Measurements from ENCODE around the gene PRELP.
A peak's percentile ranks its signal among the peaks of the same experiment; 100 is the strongest.

The PRELP gene

DNA sequence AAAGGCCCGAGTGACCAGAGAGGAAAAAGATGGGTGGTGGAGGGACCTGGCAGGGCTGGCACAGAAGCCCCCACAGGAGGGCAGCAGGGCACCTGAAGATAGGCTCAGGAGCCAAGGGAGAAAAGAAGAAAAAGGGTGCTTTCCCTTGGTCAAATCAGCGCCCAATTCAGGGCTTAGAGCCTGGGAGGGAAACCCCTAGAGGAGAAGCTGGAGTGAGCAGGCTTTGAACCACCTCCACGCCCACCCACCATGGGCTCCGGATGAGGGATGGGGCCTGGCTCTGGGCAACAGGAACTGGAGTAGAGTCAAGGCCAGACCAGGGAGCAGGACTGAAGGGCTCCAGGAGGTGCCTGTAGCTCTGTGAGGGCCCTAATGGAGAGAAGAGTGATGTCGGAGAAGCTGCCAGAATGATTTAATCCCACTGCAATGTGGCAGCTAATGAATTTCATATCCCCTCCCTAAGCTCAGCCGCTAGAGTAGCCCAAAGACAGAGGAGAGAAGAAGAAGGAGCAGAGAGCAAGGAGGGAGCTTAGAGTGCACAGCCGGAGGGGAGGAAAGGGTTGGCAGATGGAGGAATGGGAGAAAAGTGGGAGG lies 12.0 kb upstream of the PRELP start:
- TF ChIP-seq CTCF (conservative IDR thresholded peaks at IDR 0.05; ENCODE audit: low read depth, low read length): no peak
- Histone ChIP-seq H3K36me3 (ENCODE audit: insufficient read depth) (no peaks in the 10 kb centered on the region), H3K4me3 (IDR thresholded peaks at IDR 0.05; ENCODE audit: insufficient read depth, low read depth, low read length) (no peak overlapping the region), H3K9ac (peak overlapping the region; percentile 15; the same call in 1 of the 2 replicates), H4K20me1 (ENCODE audit: insufficient read depth) (no peaks in the 10 kb centered on the region), H3K4me1 (ENCODE audit: low read depth, poor library complexity, severe bottlenecking) (peaks cover 53% of the 10 kb centered on the region), H3K27ac (no peak overlapping the region), H2AFZ (ENCODE audit: low read depth) (peak overlapping the region; percentile 12; the same call in 1 of the 2 replicates), H3K79me2 (ENCODE audit: insufficient read depth, low read depth) (no peaks in the 10 kb centered on the region), H3K27me3 (ENCODE audit: insufficient read depth, low read depth) (no peaks in the 10 kb centered on the region), H3K4me2 (no peak overlapping the region)

DNA sequence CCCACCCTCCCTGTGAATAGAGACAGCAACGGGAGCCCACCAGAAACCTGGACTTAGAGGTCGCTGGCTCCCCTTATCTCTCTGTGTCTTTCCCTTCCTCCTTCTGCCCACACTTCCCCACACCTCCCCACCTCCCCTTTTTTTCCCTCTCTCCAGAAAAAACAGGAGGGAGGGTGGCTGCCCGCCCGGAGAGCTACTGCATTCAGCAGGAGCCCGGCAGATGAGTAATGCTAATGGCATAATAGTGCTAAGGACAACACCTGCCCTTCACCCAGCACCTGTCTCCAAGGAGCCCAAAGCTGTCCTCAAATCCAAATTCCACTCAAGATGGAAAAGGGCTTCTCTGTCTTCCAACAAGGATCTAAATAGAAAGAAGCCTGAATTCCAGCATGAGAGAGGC lies 11.4 kb upstream of the PRELP start:
- no peak overlapping the region for H3K4me3 ChIP-seq (IDR thresholded peaks at IDR 0.05; ENCODE audit: insufficient read depth, low read depth, low read length)
- TF ChIP-seq CTCF (conservative IDR thresholded peaks at IDR 0.05; ENCODE audit: low read depth, low read length): no peak
- no peaks in the 10 kb centered on the region for H3K27me3 ChIP-seq (ENCODE audit: insufficient read depth, low read depth)
- H4K20me1 ChIP-seq (ENCODE audit: insufficient read depth): no peaks in the 10 kb centered on the region
- peaks cover 47% of the 10 kb centered on the region for H3K4me1 ChIP-seq (ENCODE audit: low read depth, poor library complexity, severe bottlenecking)
- no peaks in the 10 kb centered on the region for H3K36me3 ChIP-seq (ENCODE audit: insufficient read depth)
- no peak overlapping the region for H3K27ac ChIP-seq
- H2AFZ ChIP-seq (ENCODE audit: low read depth): no peak overlapping the region
- H3K4me2 ChIP-seq: no peak overlapping the region
- H3K79me2 ChIP-seq (ENCODE audit: insufficient read depth, low read depth): no peaks in the 10 kb centered on the region
- no peak overlapping the region for H3K9ac ChIP-seq

DNA sequence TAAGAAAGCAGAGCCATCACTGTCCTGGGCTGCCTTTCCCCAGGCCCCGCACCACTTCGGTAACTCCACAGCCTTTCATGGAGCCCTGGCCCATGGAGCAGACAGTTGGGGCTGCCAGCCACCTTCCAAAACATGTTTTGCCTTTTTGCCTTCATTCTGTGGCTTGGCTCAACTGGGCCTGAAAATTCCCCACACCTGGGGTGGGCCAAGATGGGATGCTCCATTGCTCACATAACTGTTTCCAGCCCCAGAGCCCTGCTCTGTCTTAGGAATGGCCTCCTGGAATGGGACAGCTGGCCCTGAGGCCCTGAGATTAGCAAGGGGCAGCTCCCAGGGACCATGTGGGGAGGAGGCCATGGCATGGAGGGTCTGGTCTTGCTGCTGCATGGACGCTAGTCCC lies 10.9 kb upstream of the PRELP start:
- Histone ChIP-seq H3K36me3 (ENCODE audit: insufficient read depth) (no peaks in the 10 kb centered on the region), H3K9ac (no peak overlapping the region), H2AFZ (ENCODE audit: low read depth) (no peak overlapping the region), H3K27ac (no peak overlapping the region), H4K20me1 (ENCODE audit: insufficient read depth) (no peaks in the 10 kb centered on the region), H3K4me2 (no peak overlapping the region), H3K4me3 (IDR thresholded peaks at IDR 0.05; ENCODE audit: insufficient read depth, low read depth, low read length) (no peak overlapping the region), H3K4me1 (ENCODE audit: low read depth, poor library complexity, severe bottlenecking) (peaks cover 41% of the 10 kb centered on the region), H3K79me2 (ENCODE audit: insufficient read depth, low read depth) (no peaks in the 10 kb centered on the region), H3K27me3 (ENCODE audit: insufficient read depth, low read depth) (no peaks in the 10 kb centered on the region)
- TF ChIP-seq CTCF (conservative IDR thresholded peaks at IDR 0.05; ENCODE audit: low read depth, low read length): no peak

DNA sequence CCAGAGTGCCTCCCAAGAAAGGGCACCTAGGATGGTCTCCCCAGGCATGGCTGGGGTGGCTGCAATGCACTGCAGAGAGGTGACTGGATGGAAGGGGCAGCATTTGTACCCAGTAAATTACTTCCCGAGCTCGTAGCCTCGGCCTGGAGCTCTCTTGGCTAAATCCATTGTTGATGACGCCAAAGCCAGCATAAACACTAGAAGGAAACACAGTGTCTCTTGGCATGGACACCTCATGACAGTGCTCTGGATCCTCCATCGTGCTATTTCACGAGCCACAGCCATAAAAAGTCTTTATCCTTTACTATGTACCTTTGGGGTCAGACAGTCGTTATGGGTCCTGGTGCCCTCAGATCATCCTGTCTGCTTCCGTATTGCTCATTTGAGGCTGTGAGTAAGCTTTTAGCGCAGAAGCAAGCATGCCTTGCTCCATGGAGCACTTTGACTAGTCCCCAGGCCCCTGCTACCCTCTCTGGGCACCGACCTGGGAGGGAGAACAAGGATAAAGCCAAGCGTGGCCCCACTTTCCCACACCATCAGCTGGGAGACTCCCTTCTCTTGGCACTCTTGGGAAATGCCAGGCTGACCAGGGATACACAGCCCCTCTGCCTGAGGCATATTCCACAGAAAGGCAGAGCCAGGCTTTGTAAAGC lies 10.3 kb upstream of the PRELP start:
- H3K4me1 ChIP-seq (ENCODE audit: low read depth, poor library complexity, severe bottlenecking): peaks cover 36% of the 10 kb centered on the region

More for the DNA sequence above, 10.3 kb upstream of the PRELP start:
- Histone ChIP-seq H3K27me3 (ENCODE audit: insufficient read depth, low read depth) (no peaks in the 10 kb centered on the region), H3K4me2 (no peak overlapping the region), H3K27ac (no peak overlapping the region), H3K36me3 (ENCODE audit: insufficient read depth) (no peaks in the 10 kb centered on the region), H2AFZ (ENCODE audit: low read depth) (no peak overlapping the region), H4K20me1 (ENCODE audit: insufficient read depth) (no peaks in the 10 kb centered on the region), H3K79me2 (ENCODE audit: insufficient read depth, low read depth) (no peaks in the 10 kb centered on the region), H3K9ac (no peak overlapping the region), H3K4me3 (IDR thresholded peaks at IDR 0.05; ENCODE audit: insufficient read depth, low read depth, low read length) (no peak overlapping the region)
- TF ChIP-seq CTCF (conservative IDR thresholded peaks at IDR 0.05; ENCODE audit: low read depth, low read length): no peak
